Naive thymus-derived CD4-positive, alpha-beta T cell (primary cell): ENCODE results near the gene DYRK1A. TPM values are rescaled to one million over a fixed set of nuclear protein-coding genes. Genes with fewer than 3 reads are reported as not detected.

Experiments
- ATAC-seq: fragments of 150-1000 bp; cut with Tn5 transposase; 2 replicates; pipeline ENCODE4 v1.10.0; 2021; ENCODE audit warnings: mild to moderate bottlenecking, moderate library complexity
- CTCF ChIA-PET: fragments of 350-600 bp; sonication (Branson Sonifier 250); formaldehyde crosslinking; loops from one replicate; lab custom pipeline; 2021; ENCODE audit warnings: antibody characterized with exemption; lab: Charles Lee
- POLR2A ChIA-PET: fragments of 350-600 bp; sonication (Branson Sonifier 250); formaldehyde crosslinking; loops from one replicate; lab custom pipeline; 2021; ENCODE audit warnings: antibody characterized with exemption, inconsistent platforms; lab: Charles Lee
- DNase-seq, 9 donors: peaks; one replicate each; pipeline versions ENCODE4 v3.0.0 to v3.0.0-alpha.2; 2020 to 2022; ENCODE audit warnings: mixed read lengths in 1 of 9
- H3K27ac ChIP-seq: one replicate; pipeline ENCODE4 v1.7.0; 2013; ENCODE audit warnings: mild to moderate bottlenecking, low read depth, low read length, moderate library complexity
- H3K27me3 ChIP-seq, 2 donors: one replicate each; pipeline ENCODE4 v1.7.0; 2013; ENCODE audit warnings: low read length in 2 of 2, mild to moderate bottlenecking in 2 of 2, moderate library complexity in 2 of 2; ENCODE audit not compliant: control insufficient read depth in 2 of 2, insufficient read depth in 2 of 2
- H3K36me3 ChIP-seq, 3 experiments: 1 replicate in 2 of 3; 2 replicates in 1 of 3; pipeline ENCODE4 v1.7.0; 2013; ENCODE audit warnings: low read length in 3 of 3, mild to moderate bottlenecking in 3 of 3, moderate library complexity in 1 of 3; ENCODE audit not compliant: insufficient read depth in 3 of 3, control insufficient read depth in 2 of 3
- H3K4me1 ChIP-seq, 2 donors: one replicate each; pipeline ENCODE4 v1.7.0; 2013; ENCODE audit warnings: low read length in 2 of 2, mild to moderate bottlenecking in 2 of 2, moderate library complexity in 1 of 2; ENCODE audit not compliant: control insufficient read depth in 2 of 2, insufficient read depth in 2 of 2
- H3K4me3 ChIP-seq: 2 replicates; pipeline ENCODE4 v1.7.0; 2013; ENCODE audit warnings: mild to moderate bottlenecking, low read length
- H3K9me3 ChIP-seq, 3 experiments: 1 replicate in 2 of 3; 2 replicates in 1 of 3; pipeline ENCODE4 v1.7.0; 2013; ENCODE audit warnings: low read length in 3 of 3; ENCODE audit not compliant: control insufficient read depth in 2 of 3
- H3K27ac Mint-ChIP-seq, 9 donors: one replicate each; pipeline ENCODE4 v1.8.0; 2020 to 2022; ENCODE audit warnings: mixed read lengths in 9 of 9, mild to moderate bottlenecking in 8 of 9, moderate library complexity in 5 of 9, inconsistent platforms in 2 of 9
- H3K27me3 Mint-ChIP-seq, 5 donors: one replicate each; pipeline ENCODE4 v1.8.0; 2021 to 2022; ENCODE audit warnings: mixed read lengths in 5 of 5, mild to moderate bottlenecking in 1 of 5
- H3K36me3 Mint-ChIP-seq, 5 donors: one replicate each; pipeline ENCODE4 v1.8.0; 2020 to 2022; ENCODE audit warnings: mixed read lengths in 5 of 5, mild to moderate bottlenecking in 3 of 5, inconsistent platforms in 1 of 5
- H3K4me1 Mint-ChIP-seq, 7 donors: one replicate each; pipeline ENCODE4 v1.8.0; 2020 to 2022; ENCODE audit warnings: mixed read lengths in 7 of 7, mild to moderate bottlenecking in 3 of 7, inconsistent platforms in 1 of 7
- H3K4me3 Mint-ChIP-seq, 10 donors: one replicate each; pipeline ENCODE4 v1.8.0; 2020 to 2022; ENCODE audit warnings: mild to moderate bottlenecking in 10 of 10, mixed read lengths in 10 of 10, moderate library complexity in 6 of 10, inconsistent platforms in 2 of 10
- H3K9me3 Mint-ChIP-seq, 11 donors: one replicate each; pipeline ENCODE4 v1.8.0; 2020 to 2022; ENCODE audit warnings: mixed read lengths in 11 of 11, mild to moderate bottlenecking in 4 of 11, inconsistent platforms in 1 of 11, moderate library complexity in 1 of 11
- intact Hi-C, 2 donors: fragments of 100-400 bp; cut with micrococcal nuclease; formaldehyde crosslinking; loops; one replicate each; pipeline ENCODE4 v1.15.1; 2023
- polyA plus RNA-seq, 2 donors: library from polyadenylated mRNA; unstranded; fragments of 300-500 nt; fragmentation: Illumina TruSeq; gene quantifications; one replicate each; pipeline ENCODE4 v1.2.3, GENCODE V29; 2021
- total RNA-seq, 6 experiments: library from RNA in 5 of 6; stranded (reverse) in 5 of 6; gene quantifications; 1 replicate in 5 of 6; 2 replicates in 1 of 6; pipeline ENCODE4 v1.2.3 and lab custom pipeline; 2021 to 2026

The DYRK1A gene
- total and polyA plus RNA-seq, 7 experiments from 2014 or later = 3.3 to 142 (median 118) TPM

DNA sequence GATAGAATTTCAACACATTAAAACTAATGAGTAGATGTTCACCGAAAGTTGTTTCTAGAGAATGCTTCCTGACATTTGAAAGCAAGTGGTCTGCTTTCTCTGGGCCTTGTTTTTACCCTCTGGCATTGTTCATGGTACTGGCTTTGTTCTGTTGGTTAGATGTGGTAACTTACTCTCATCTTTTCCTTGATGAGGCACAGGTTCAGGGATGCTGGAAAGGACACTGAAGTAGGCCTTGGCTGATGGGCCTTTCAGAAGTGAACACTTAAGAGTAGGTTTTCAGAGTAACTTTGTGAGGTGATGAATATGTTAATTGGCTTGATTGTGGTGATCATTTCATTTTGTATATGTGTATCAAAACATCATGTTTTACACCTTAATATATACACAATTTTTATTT is 55.8 kb downstream of the DYRK1A start:
- Histone ChIP-seq H3K9me3 (no peaks in the 10 kb centered on the region), H3K4me1 (peaks cover 16 to 29% of the 10 kb centered on the region in 2 donors), H3K36me3 (peaks cover 0 to 19% (median 13%) of the 10 kb centered on the region in 3 experiments), H3K4me3 (no peak overlapping the region), H3K27me3 (no peaks in the 10 kb centered on the region), H3K27ac (no peak overlapping the region)
- peaks cover 37 to 86% (median 83%) of the 10 kb centered on the region in 7 donors for H3K4me1 Mint-ChIP-seq
- no peaks in the 10 kb centered on the region for H3K27me3 Mint-ChIP-seq
- ChIA-PET CTCF (no interaction called here), POLR2A (interaction anchor here (0.7 kb wide), 1 partner anchor 78 kb away, joined by 3 read pairs; no protein-coding TSS in a partner anchor)
- peak overlapping the region in 3 of 9 donors; percentile 13 to 75 (median 43) for H3K27ac Mint-ChIP-seq
- intact Hi-C loops = loop anchor here in 1 of 2 donors (2.0 kb wide), 1 partner anchor 16 kb away; no protein-coding TSS in a partner anchor
- peaks cover 13 to 46% (median 23%) of the 10 kb centered on the region in 5 donors for H3K36me3 Mint-ChIP-seq
- H3K4me3 Mint-ChIP-seq = peak overlapping the region in 2 of 10 donors; percentile 5 to 21
- DNase-seq (no peak), ATAC-seq (no peak)
- peaks cover 0 to 9% (median 0%) of the 10 kb centered on the region in 11 donors for H3K9me3 Mint-ChIP-seq

DNA sequence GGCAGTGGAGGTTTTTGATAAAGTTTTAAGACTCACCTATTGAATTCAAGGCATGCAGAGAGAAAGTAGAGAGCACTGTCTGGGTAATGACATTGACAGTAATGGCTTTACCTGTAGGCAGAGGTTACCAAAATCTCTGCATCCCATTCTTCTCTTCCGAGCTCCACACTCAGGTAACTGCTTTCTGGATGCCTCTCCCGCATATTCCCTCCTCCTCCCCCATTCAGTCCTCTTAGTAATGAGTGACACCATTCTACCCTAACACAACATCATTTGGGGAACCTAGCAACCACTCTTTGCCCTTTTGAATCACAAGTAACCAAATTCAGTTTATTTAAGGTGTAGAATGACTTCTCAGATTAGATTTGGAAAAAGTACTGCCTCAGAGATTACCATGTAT is 56.5 kb downstream of the DYRK1A start:
- Histone ChIP-seq H3K4me3 (no peak overlapping the region), H3K9me3 (no peaks in the 10 kb centered on the region), H3K4me1 (peaks cover 16 to 23% of the 10 kb centered on the region in 2 donors), H3K27me3 (no peaks in the 10 kb centered on the region), H3K36me3 (peaks cover 0 to 19% (median 13%) of the 10 kb centered on the region in 3 experiments), H3K27ac (no peak overlapping the region)
- peak overlapping the region in 1 of 10 donors; percentile 10 for H3K4me3 Mint-ChIP-seq
- DNase-seq (no peak), ATAC-seq (no peak)
- H3K27me3 Mint-ChIP-seq = no peaks in the 10 kb centered on the region
- H3K4me1 Mint-ChIP-seq = peaks cover 39 to 86% (median 83%) of the 10 kb centered on the region in 7 donors
- intact Hi-C loops = loop anchor here in 1 of 2 donors (2.0 kb wide), 1 partner anchor 16 kb away; no protein-coding TSS in a partner anchor
- ChIA-PET POLR2A (no interaction called here), CTCF (no interaction called here)
- H3K9me3 Mint-ChIP-seq = peaks cover 0 to 9% (median 0%) of the 10 kb centered on the region in 11 donors
- H3K27ac Mint-ChIP-seq = peak overlapping the region in 6 of 9 donors; percentile 13 to 81 (median 43)
- peaks cover 13 to 51% (median 25%) of the 10 kb centered on the region in 5 donors for H3K36me3 Mint-ChIP-seq

DNA sequence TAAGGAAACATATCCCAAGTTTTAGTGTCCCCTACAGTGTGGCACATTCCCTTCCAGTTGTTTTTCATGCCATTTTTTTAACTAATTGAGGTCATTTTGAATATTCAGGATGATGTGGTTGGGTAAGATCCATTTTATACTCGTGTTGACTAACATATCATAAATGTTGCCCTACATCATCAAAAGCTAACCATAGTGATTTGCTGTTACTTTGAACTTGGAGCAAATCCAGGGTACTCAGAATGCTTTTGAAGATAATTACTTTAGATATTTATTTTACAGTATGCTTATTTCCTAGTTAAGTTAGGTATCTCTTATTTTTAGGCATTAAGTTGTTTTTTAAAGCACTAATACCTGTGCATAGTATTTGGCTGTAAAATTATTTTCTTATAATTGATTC is 57.8 kb downstream of the DYRK1A start:
- Mint-ChIP-seq H3K36me3 (peaks cover 13 to 63% (median 28%) of the 10 kb centered on the region in 5 donors), H3K4me3 (no peak overlapping the region), H3K9me3 (peaks cover 0 to 9% (median 0%) of the 10 kb centered on the region in 11 donors), H3K27me3 (no peaks in the 10 kb centered on the region), H3K27ac (peak overlapping the region in 5 of 9 donors; percentile 8 to 47 (median 13)), H3K4me1 (peaks cover 38 to 86% (median 83%) of the 10 kb centered on the region in 7 donors)
- POLR2A ChIA-PET = no interaction called here
- Histone ChIP-seq H3K9me3 (no peaks in the 10 kb centered on the region), H3K27me3 (no peaks in the 10 kb centered on the region), H3K4me1 (peaks cover 13 to 14% of the 10 kb centered on the region in 2 donors), H3K4me3 (no peak overlapping the region), H3K36me3 (peaks cover 0 to 19% (median 13%) of the 10 kb centered on the region in 3 experiments), H3K27ac (no peak overlapping the region)
- ATAC-seq (no peak), DNase-seq (no peak)
- CTCF ChIA-PET = interaction anchor here (0.6 kb wide), 1 partner anchor 10 kb away, joined by 3 read pairs; no protein-coding TSS in a partner anchor
- intact Hi-C loops = no loop called here

DNA sequence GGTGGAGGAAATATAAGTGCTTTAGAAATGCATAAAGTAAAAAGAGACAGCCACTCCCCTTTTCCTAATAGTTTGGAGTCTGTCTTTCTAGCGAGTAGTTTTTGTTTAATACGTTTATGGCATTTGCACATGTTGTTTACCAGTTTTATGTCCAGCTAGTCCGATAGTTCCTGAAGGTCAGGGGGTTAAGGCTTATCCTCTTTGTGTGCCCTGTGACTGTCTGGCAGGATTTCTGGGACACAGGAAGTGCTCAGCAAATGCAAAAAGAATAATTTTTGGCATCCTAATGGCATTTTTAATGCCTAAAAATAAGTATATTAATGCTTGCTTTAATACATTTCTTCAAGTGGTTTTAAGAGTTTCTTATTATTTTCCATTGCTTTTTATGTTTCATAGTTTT is 58.4 kb downstream of the DYRK1A start:
- Mint-ChIP-seq H3K36me3 (peaks cover 13 to 61% (median 26%) of the 10 kb centered on the region in 5 donors), H3K9me3 (peaks cover 0 to 9% (median 0%) of the 10 kb centered on the region in 11 donors), H3K27me3 (no peaks in the 10 kb centered on the region), H3K27ac (no peak overlapping the region), H3K4me1 (peaks cover 36 to 85% (median 83%) of the 10 kb centered on the region in 7 donors), H3K4me3 (no peak overlapping the region)
- ATAC-seq = no peak
- Histone ChIP-seq H3K4me3 (no peak overlapping the region), H3K9me3 (no peaks in the 10 kb centered on the region), H3K36me3 (peaks cover 0 to 19% (median 13%) of the 10 kb centered on the region in 3 experiments), H3K27me3 (no peaks in the 10 kb centered on the region), H3K27ac (no peak overlapping the region), H3K4me1 (peaks cover 10 to 16% of the 10 kb centered on the region in 2 donors)
- no peak for DNase-seq
- ChIA-PET POLR2A (no interaction called here), CTCF (no interaction called here)
- intact Hi-C loops = no loop called here

DNA sequence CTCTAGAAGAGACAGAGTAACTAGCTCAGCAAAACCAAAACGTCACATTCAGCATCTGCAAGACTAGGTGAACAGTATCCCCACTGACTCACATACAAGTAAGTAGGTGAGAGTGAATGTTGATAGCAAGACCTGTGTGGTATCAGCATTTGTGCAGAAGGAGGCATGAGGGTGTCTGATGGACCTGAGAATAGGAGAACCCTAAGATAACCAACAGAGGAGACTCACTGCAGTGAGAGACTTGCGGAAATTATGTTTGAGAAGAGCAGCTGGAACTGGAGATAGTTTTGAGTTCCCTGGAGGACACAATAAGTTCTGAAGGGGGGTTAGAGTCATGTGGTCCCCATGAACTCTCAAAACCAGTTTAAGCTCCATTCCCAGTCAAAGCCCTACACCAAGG is 59.1 kb downstream of the DYRK1A start:
- Mint-ChIP-seq H3K27ac (peak overlapping the region in 7 of 9 donors; percentile 14 to 82 (median 66)), H3K4me3 (peak overlapping the region in 5 of 10 donors; percentile 0 to 34 (median 18)), H3K36me3 (peaks cover 9 to 55% (median 30%) of the 10 kb centered on the region in 5 donors), H3K4me1 (peaks cover 36 to 85% (median 83%) of the 10 kb centered on the region in 7 donors), H3K27me3 (no peaks in the 10 kb centered on the region), H3K9me3 (peaks cover 0 to 9% (median 0%) of the 10 kb centered on the region in 11 donors)
- ATAC-seq (no peak), DNase-seq (no peak)
- Histone ChIP-seq H3K9me3 (no peaks in the 10 kb centered on the region), H3K27me3 (no peaks in the 10 kb centered on the region), H3K36me3 (peaks cover 0 to 13% (median 13%) of the 10 kb centered on the region in 3 experiments), H3K4me3 (no peak overlapping the region), H3K4me1 (peaks cover 10 to 22% of the 10 kb centered on the region in 2 donors), H3K27ac (no peak overlapping the region)
- CTCF ChIA-PET = interaction anchor here (0.7 to 0.9 kb wide), 2 partner anchors 23 to 306 kb away, joined by 3 to 6 read pairs; no protein-coding TSS in a partner anchor
- POLR2A ChIA-PET = interaction anchor here (0.6 kb wide), 1 partner anchor 18 kb away, joined by 3 read pairs; no protein-coding TSS in a partner anchor
- intact Hi-C loops = no loop called here

DNA sequence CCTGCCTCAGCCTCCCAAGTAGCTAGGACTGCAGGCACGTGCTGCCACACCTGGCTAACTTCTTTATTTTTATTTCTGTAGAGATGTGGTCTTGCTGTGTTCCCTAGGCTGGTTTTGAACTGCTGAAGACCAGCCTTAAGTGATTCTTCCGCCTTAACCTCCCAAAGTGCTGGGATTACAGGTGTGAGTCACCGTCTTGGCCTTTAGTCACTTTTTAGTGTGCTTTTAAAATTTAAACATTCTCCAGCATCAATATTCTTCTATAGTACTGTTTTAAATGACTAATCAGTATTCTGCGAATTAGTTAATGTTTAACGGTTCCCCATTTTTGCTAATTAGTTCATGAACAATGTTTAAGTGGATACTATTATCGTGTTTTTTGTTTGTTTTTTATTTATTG is 60.6 kb downstream of the DYRK1A start:
- Mint-ChIP-seq H3K4me1 (peaks cover 42 to 85% (median 83%) of the 10 kb centered on the region in 7 donors), H3K4me3 (peak overlapping the region in 2 of 10 donors; percentile 13 to 21), H3K27ac (peak overlapping the region in 4 of 9 donors; percentile 31 to 84 (median 58)), H3K27me3 (no peaks in the 10 kb centered on the region), H3K9me3 (peaks cover 0 to 9% (median 0%) of the 10 kb centered on the region in 11 donors), H3K36me3 (peaks cover 9 to 47% (median 27%) of the 10 kb centered on the region in 5 donors)
- Histone ChIP-seq H3K27me3 (no peaks in the 10 kb centered on the region), H3K9me3 (no peaks in the 10 kb centered on the region), H3K4me1 (peaks cover 13 to 25% of the 10 kb centered on the region in 2 donors), H3K27ac (no peak overlapping the region), H3K4me3 (no peak overlapping the region), H3K36me3 (peaks cover 0 to 13% (median 12%) of the 10 kb centered on the region in 3 experiments)
- CTCF ChIA-PET = no interaction called here
- POLR2A ChIA-PET = no interaction called here
- DNase-seq = no peak
- ATAC-seq = no peak
- intact Hi-C loops = no loop called here
